Measurements from ENCODE around the gene KMT2D.

DNA sequence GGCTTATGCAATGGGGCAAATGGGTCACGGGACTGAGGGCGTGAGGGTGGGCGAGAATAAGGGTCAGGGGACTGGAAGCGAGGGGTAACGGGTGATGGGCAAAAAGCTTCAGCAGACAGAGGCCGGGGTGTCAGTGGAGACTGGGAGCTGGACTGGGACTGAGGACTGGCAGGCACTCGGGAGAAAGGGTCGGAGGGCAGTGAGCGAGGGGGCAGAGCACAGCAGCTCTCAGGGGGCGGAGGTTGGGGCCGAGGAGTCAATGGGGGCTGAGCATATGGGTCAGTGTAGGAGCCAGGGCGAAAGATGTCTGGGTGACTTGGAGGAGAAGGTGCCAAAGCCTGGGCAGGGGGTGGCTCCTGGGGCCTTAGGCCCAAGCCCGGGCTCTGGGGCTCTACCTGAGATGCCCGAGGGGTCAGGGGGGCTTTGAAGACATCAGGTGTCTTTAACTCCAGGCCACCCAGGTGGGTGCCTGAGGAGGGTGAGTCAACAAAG, 20.2 kb downstream of the KMT2D start:
- TF ChIP-seq CTCF (IDR thresholded peaks at IDR 0.05; ENCODE audit: insufficient read depth, low read depth, low read length) (no peak), EZH2 (IDR thresholded peaks at IDR 0.05; ENCODE audit: insufficient read depth, low read length) (no peak)

All from astrocyte (in vitro differentiated cells and primary cell).